Measurements from ENCODE around the gene DCHS1.
"Not testable (repeated sequence)": the region's sequence is repeated elsewhere in the genome, so short reads cannot be mapped to it uniquely, and the experiment has no call there.

DCHS1 gene

GRCh38 chr11:6692128-6692527, 36.5 kb upstream of the DCHS1 start:
- no peak for DNase-seq (ENCODE audit: low read depth)
- TF ChIP-seq CTCF (conservative IDR thresholded peaks at IDR 0.05; ENCODE audit: low read depth, low read length) = no peak
- no peak overlapping the region for H3K4me3 ChIP-seq (ENCODE audit: low read depth, low read length)

GRCh38 chr11:6690431-6691132, 35.0 kb upstream of the DCHS1 start:
- not testable (repeated sequence) for DNase-seq (ENCODE audit: low read depth); H3K4me3 ChIP-seq (ENCODE audit: low read depth, low read length)

- no peak for DNase-seq (ENCODE audit: low read depth)
- no peak for TF ChIP-seq CTCF (conservative IDR thresholded peaks at IDR 0.05; ENCODE audit: low read depth, low read length)
- H3K4me3 ChIP-seq (ENCODE audit: low read depth, low read length) = no peak overlapping the region
Measured at GRCh38 chr11:6687876-6688275, 32.3 kb upstream of the DCHS1 start.

- TF ChIP-seq CTCF (conservative IDR thresholded peaks at IDR 0.05; ENCODE audit: low read depth, low read length) = no peak
- no peak for DNase-seq (ENCODE audit: low read depth)
Measured at GRCh38 chr11:6686006-6686405, 30.4 kb upstream of the DCHS1 start.

GRCh38 chr11:6684068-6684467, 28.5 kb upstream of the DCHS1 start:
- not testable (repeated sequence) for H3K4me3 ChIP-seq (ENCODE audit: low read depth, low read length)

More at GRCh38 chr11:6686006-6686405, 30.4 kb upstream of the DCHS1 start:
- no peak overlapping the region for H3K4me3 ChIP-seq (ENCODE audit: low read depth, low read length)

GRCh38 chr11:6682936-6683861, 27.6 kb upstream of the DCHS1 start, which contains the start of gene MRPL17:
Gene MRPL17, minus strand, starts transcription at chr11:6683340. Its CDS starts 44 bp downstream, at chr11:6683296.
- DNase-seq (ENCODE audit: low read depth) = peak; percentile 99
- TF ChIP-seq CTCF (conservative IDR thresholded peaks at IDR 0.05; ENCODE audit: low read depth, low read length) = peak; percentile 87

More at GRCh38 chr11:6684068-6684467, 28.5 kb upstream of the DCHS1 start:
- DNase-seq (ENCODE audit: low read depth) = peak; percentile 6

GRCh38 chr11:6682591-6682935, 27.0 kb upstream of the DCHS1 start:
- DNase-seq (ENCODE audit: low read depth) = no peak
- TF ChIP-seq CTCF (conservative IDR thresholded peaks at IDR 0.05; ENCODE audit: low read depth, low read length) = no peak
- H3K4me3 ChIP-seq (ENCODE audit: low read depth, low read length) = peak overlapping the region; percentile 99

More at GRCh38 chr11:6682936-6683861, 27.6 kb upstream of the DCHS1 start, which contains the start of gene MRPL17:
- peak within 1 kb of the TSS; percentile 99 for H3K4me3 ChIP-seq (ENCODE audit: low read depth, low read length)
